ENCODE results near the gene SAFB2.

- TF ChIP-seq CTCF (IDR thresholded peaks at IDR 0.05) (no peak), POLR2A (IDR thresholded peaks at IDR 0.05) (no peak), POLR2AphosphoS5 (IDR thresholded peaks at IDR 0.05) (no peak), EP300 (IDR thresholded peaks at IDR 0.05) (no peak)
Observed at GRCh38 chr19:5563935-5564612, 58.5 kb downstream of the SAFB2 start.
